HepG2 (cell line): Measurements from ENCODE around the gene MPI. TPM values are rescaled to one million over a fixed set of nuclear protein-coding genes. Genes with fewer than 3 reads are reported as not detected.

Experiments
- ATAC-seq: fragments of 200-7000 bp; cut with Tn5 transposase; 3 replicates; pipeline ENCODE4 v1.9.1; 2020; ENCODE audit warnings: mild to moderate bottlenecking, moderate library complexity
- BruUV-seq: library from RNA; stranded (reverse); fragments of 400-500 nt; replicated peaks from 2 replicates; lab custom pipeline; 2021; lab: Mats Ljungman, UMichigan
- CTCF ChIA-PET: fragments of 300-600 bp; formaldehyde crosslinking; extraction: SDS; loops from one replicate; lab custom pipeline; 2021; ENCODE audit warnings: low total read pairs, inconsistent platforms, low intra/inter-chr PET ratio; lab: Yijun Ruan, JAX
- POLR2A ChIA-PET: fragments of 350-600 bp; sonication (Branson Sonifier 250); formaldehyde crosslinking; loops from one replicate; lab custom pipeline; 2020; ENCODE audit warnings: antibody characterized with exemption, inconsistent platforms; lab: Yijun Ruan, JAX
- DNase-seq: peaks from one replicate; pipeline ENCODE4 v3.0.0-alpha.2; 2015; ENCODE audit warnings: low spot score
- FAIRE-seq: peaks from 3 replicates; lab custom pipeline; 2011; peaks lifted over from hg19 to GRCh38; lab: Jason Lieb, UNC
- H2AFZ ChIP-seq: one replicate; pipeline ENCODE4 v1.6.1; 2011; ENCODE audit warnings: low read length, inconsistent platforms
- H3K27ac ChIP-seq: fragments of 300-600 bp; 3 replicates; pipeline ENCODE4 v1.8.0; 2011; ENCODE audit warnings: mixed run types, mild to moderate bottlenecking, mixed read lengths, low read length, inconsistent platforms; ENCODE audit not compliant: insufficient read depth; ENCODE audit errors: extremely low read length
- H3K27me3 ChIP-seq, 2 experiments: fragments of 200-600 bp in 1 of 2; 2 replicates in 1 of 2; 3 replicates in 1 of 2; pipeline versions ENCODE4 v1.6.0 to v1.8.0; 2011; ENCODE audit warnings: low read length in 2 of 2, mild to moderate bottlenecking in 2 of 2, moderate library complexity in 2 of 2, inconsistent platforms in 1 of 2; ENCODE audit not compliant: insufficient read depth in 2 of 2, control insufficient read depth in 1 of 2
- H3K36me3 ChIP-seq, 2 experiments: fragments of 200-600 bp in 1 of 2; replicated peaks in 1 of 2; 2 replicates in 1 of 2; 3 replicates in 1 of 2; pipeline versions ENCODE4 v1.5.1 to v1.8.0; 2011; ENCODE audit warnings: low read length in 2 of 2, inconsistent platforms in 1 of 2; ENCODE audit not compliant: insufficient read depth in 2 of 2, control insufficient read depth in 1 of 2
- H3K4me1 ChIP-seq: 2 replicates; pipeline ENCODE4 v1.5.1; 2012; ENCODE audit warnings: low read length, inconsistent platforms; ENCODE audit not compliant: insufficient read depth
- H3K4me2 ChIP-seq: 2 replicates; pipeline ENCODE4 v1.6.0; 2011; ENCODE audit warnings: low read depth, low read length, inconsistent platforms
- H3K4me3 ChIP-seq, 3 experiments: fragments of 200-600 bp in 1 of 3; sonication (generic), shearing (Covaris generic) in 1 of 3; replicated peaks in 1 of 3; 2 replicates each; pipeline ENCODE4 v1.5.1; 2011 to 2016; ENCODE audit warnings: low read length in 3 of 3, inconsistent platforms in 2 of 3, low read depth in 2 of 3, mild to moderate bottlenecking in 2 of 3, control low read depth in 1 of 3, mixed read lengths in 1 of 3; ENCODE audit not compliant: insufficient read depth in 1 of 3
- H3K79me2 ChIP-seq: one replicate; pipeline ENCODE4 v1.6.1; 2011; ENCODE audit warnings: low read length, inconsistent platforms; ENCODE audit not compliant: insufficient read depth
- H3K9ac ChIP-seq: 2 replicates; pipeline ENCODE4 v1.6.0; 2011; ENCODE audit warnings: mild to moderate bottlenecking, low read depth, low read length, inconsistent platforms; ENCODE audit not compliant: insufficient read depth
- H3K9me3 ChIP-seq: 2 replicates; pipeline ENCODE4 v1.5.1; 2012; ENCODE audit warnings: mild to moderate bottlenecking, low read length
- H4K20me1 ChIP-seq: 2 replicates; pipeline ENCODE4 v1.6.0; 2011; ENCODE audit warnings: inconsistent platforms, mild to moderate bottlenecking, low read length, moderate library complexity; ENCODE audit not compliant: insufficient read depth
- EEA1 ChIP-seq: sonication (generic); formaldehyde crosslinking; IDR thresholded peaks from 2 replicates; pipeline ENCODE4 v1.5.1; 2020; ENCODE audit warnings: mild to moderate bottlenecking, missing genetic modification reagents, borderline replicate concordance
- ISL2 ChIP-seq: sonication (generic); formaldehyde crosslinking; IDR thresholded peaks from 2 replicates; pipeline ENCODE4 v1.5.0; 2020; ENCODE audit warnings: missing genetic modification reagents
- KLF16 ChIP-seq, 2 experiments: sonication (generic) in 1 of 2; formaldehyde crosslinking in 1 of 2; IDR thresholded peaks; 2 replicates each; pipeline versions ENCODE4 v1.6.1 to v1.8.0; 2016 to 2023; ENCODE audit warnings: missing genetic modification reagents in 2 of 2, missing compliant biosample characterization in 1 of 2
- MTA1 ChIP-seq: sonication (generic); formaldehyde crosslinking; IDR thresholded peaks from 2 replicates; pipeline ENCODE4 v1.4.0; 2020; ENCODE audit warnings: missing genetic modification reagents, mild to moderate bottlenecking, borderline replicate concordance
- ZNF160 ChIP-seq: sonication (generic); formaldehyde crosslinking; IDR thresholded peaks from 2 replicates; pipeline ENCODE4 v1.8.0; 2022; ENCODE audit warnings: mild to moderate bottlenecking, inconsistent platforms, missing genetic modification reagents
- ZNF33A ChIP-seq: sonication (generic); formaldehyde crosslinking; IDR thresholded peaks from 2 replicates; pipeline ENCODE4 v1.5.1; 2020; ENCODE audit warnings: missing genetic modification reagents, mild to moderate bottlenecking, moderate library complexity, borderline replicate concordance
- ZNF674 ChIP-seq: sonication (generic); formaldehyde crosslinking; IDR thresholded peaks from 2 replicates; pipeline ENCODE4 v1.5.0; 2020; ENCODE audit warnings: low read depth, mild to moderate bottlenecking, missing genetic modification reagents
- WGBS: methylation state at CpG from one replicate; pipeline ENCODE4 v1.1.6; 2017; ENCODE audit warnings: low lambda C conversion rate; 5-methylcytosine and 5-hydroxymethylcytosine counted together
- in situ Hi-C: cut with HindIII; loops from 2 replicates; pipeline ENCODE4 v1.10.0; 2017; ENCODE audit warnings: low pct_unique_long_range_greater_than_20kb; ENCODE audit not compliant: extremely low pct_ligation_motif_present
- intact Hi-C: fragments of 100-400 bp; cut with micrococcal nuclease; formaldehyde crosslinking; loops from one replicate; pipeline ENCODE4 v1.10.0; 2022; ENCODE audit not compliant: unreplicated experiment
- polyA plus RNA-seq, 8 experiments: library from polyadenylated mRNA; depleted of rRNA in 3 of 8; stranded (reverse) in 7 of 8; unstranded in 1 of 8; fragments of >200 nt; fragmentation: Illumina TruSeq in 4 of 8; extraction: Trizol in 4 of 8; gene quantifications; 2 replicates each; pipeline versions ENCODE4 v1.2.1 to v1.2.3, GENCODE V29; 2011 to 2016; ENCODE audit warnings: low read depth in 4 of 8, missing spikeins in 1 of 8, mixed read lengths in 1 of 8; ENCODE audit not compliant: insufficient read depth in 1 of 8
- total RNA-seq, 5 experiments: library from RNA; depleted of rRNA; stranded (reverse); fragments of >200 nt; fragmentation: Illumina TruSeq; extraction: Trizol; gene quantifications; 2 replicates each; pipeline ENCODE4 v1.2.3, GENCODE V29; 2016; ENCODE audit warnings: low read depth in 1 of 5
- TF ChIP-seq, protein P1 (sequence below): sonication (generic); formaldehyde crosslinking; IDR thresholded peaks from 2 replicates; pipeline ENCODE4 v1.4.0; 2020; ENCODE audit warnings: missing genetic modification reagents
- TF ChIP-seq, protein P2 (sequence below): IDR thresholded peaks from 2 replicates; pipeline ENCODE4 v1.6.1; 2016
- TF ChIP-seq, protein P3 (sequence below): sonication (generic); formaldehyde crosslinking; conservative IDR thresholded peaks from 2 replicates; pipeline ENCODE4 v1.8.1; 2023; ENCODE audit warnings: missing genetic modification reagents

The MPI gene
- total and polyA plus RNA-seq, 2 of the 13 experiments (the other 11 are each of a cell fraction or from before 2014, with no cell fraction given): 36.9 to 63.5 TPM

GRCh38 chr15:74850393-74850792 is 39.4 kb upstream of the MPI start:
- Histone ChIP-seq H3K4me2 (no peak overlapping the region), H3K9me3 (no peaks in the 10 kb centered on the region), H4K20me1 (no peaks in the 10 kb centered on the region), H3K79me2 (no peaks in the 10 kb centered on the region), H3K27ac (no peak overlapping the region), H3K4me3 (no peak overlapping the region), H3K9ac (0 out of 2 replicates have a peak overlapping the region, but pooled peaks have one; percentile 29), H3K27me3 (no peaks in the 10 kb centered on the region), H2AFZ (no peak overlapping the region), H3K4me1 (peaks cover 11% of the 10 kb centered on the region; the same call in 1 of the 2 replicates), H3K36me3 (peaks cover 26 to 73% of the 10 kb centered on the region in 2 experiments; a peak in 4 of 5 replicates)
- POLR2A ChIA-PET: no interaction called here
- no peak for DNase-seq
- 74% methylated on average over 4 of the region's 4 CpGs for whole genome bisulfite sequencing
- in situ Hi-C loops: no loop called here
- CTCF ChIA-PET: no interaction called here
- no peak for FAIRE-seq
- TF ChIP-seq ZNF674: no peak
- TF ChIP-seq ISL2 (CRISPR knock-in tag): no peak
- TF ChIP-seq ZNF160 (CRISPR knock-in tag): no peak
- no peak for TF ChIP-seq KLF16 (CRISPR knock-in tag; IDR thresholded peaks at IDR 0.05)
- TF ChIP-seq, protein P1, sequence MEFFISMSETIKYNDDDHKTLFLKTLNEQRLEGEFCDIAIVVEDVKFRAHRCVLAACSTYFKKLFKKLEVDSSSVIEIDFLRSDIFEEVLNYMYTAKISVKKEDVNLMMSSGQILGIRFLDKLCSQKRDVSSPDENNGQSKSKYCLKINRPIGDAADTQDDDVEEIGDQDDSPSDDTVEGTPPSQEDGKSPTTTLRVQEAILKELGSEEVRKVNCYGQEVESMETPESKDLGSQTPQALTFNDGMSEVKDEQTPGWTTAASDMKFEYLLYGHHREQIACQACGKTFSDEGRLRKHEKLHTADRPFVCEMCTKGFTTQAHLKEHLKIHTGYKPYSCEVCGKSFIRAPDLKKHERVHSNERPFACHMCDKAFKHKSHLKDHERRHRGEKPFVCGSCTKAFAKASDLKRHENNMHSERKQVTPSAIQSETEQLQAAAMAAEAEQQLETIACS (CRISPR knock-in tag): no peak
- no peak for TF ChIP-seq MTA1 (CRISPR knock-in tag)
- no TSS peak for BruUV-seq
- ATAC-seq: no peak
- intact Hi-C loops: no loop called here

DNA sequence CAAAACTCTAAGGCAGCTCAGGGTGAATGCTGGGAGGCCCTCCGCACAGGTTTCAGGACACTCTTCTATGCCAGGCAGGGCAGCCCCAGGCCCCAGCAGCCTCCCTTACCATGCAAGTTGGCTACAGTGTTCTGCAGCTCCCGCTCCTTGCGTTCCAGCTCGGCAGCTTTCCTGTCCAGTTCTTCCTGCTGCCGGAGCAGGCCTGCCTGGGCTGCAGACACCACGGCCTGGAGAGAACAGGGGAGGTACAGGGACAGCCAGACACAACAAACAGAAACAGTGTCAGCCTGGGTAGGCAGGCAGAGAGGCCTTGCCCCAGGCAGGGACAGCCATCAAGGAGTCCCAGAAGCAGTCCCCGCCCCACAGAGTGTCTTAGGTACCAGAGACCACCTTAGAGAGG is 37.9 kb upstream of the MPI start:
- peaks cover 15% of the 10 kb centered on the region for H3K4me1 ChIP-seq
- ChIA-PET CTCF (no interaction called here), POLR2A (no interaction called here)
- no peaks in the 10 kb centered on the region for H3K9me3 ChIP-seq
- H2AFZ ChIP-seq: no peak overlapping the region
- peaks cover 6% of the 10 kb centered on the region for H3K79me2 ChIP-seq
- no peak overlapping the region for H3K9ac ChIP-seq
- in situ Hi-C loops (no loop called here), intact Hi-C loops (no loop called here)
- H3K27ac ChIP-seq: no peak overlapping the region
- no peak for FAIRE-seq
- H3K4me3 ChIP-seq: no peak overlapping the region
- no peaks in the 10 kb centered on the region for H3K27me3 ChIP-seq
- no peaks in the 10 kb centered on the region for H4K20me1 ChIP-seq
- TF ChIP-seq ZNF33A (CRISPR knock-in tag) (no peak), MTA1 (CRISPR knock-in tag) (no peak), EEA1 (CRISPR knock-in tag) (no peak)
- TF ChIP-seq, protein P2, sequence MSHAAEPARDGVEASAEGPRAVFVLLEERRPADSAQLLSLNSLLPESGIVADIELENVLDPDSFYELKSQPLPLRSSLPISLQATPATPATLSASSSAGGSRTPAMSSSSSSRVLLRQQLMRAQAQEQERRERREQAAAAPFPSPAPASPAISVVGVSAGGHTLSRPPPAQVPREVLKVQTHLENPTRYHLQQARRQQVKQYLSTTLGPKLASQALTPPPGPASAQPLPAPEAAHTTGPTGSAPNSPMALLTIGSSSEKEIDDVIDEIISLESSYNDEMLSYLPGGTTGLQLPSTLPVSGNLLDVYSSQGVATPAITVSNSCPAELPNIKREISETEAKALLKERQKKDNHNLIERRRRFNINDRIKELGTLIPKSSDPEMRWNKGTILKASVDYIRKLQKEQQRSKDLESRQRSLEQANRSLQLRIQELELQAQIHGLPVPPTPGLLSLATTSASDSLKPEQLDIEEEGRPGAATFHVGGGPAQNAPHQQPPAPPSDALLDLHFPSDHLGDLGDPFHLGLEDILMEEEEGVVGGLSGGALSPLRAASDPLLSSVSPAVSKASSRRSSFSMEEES: no peak
- TF ChIP-seq, protein P3, sequence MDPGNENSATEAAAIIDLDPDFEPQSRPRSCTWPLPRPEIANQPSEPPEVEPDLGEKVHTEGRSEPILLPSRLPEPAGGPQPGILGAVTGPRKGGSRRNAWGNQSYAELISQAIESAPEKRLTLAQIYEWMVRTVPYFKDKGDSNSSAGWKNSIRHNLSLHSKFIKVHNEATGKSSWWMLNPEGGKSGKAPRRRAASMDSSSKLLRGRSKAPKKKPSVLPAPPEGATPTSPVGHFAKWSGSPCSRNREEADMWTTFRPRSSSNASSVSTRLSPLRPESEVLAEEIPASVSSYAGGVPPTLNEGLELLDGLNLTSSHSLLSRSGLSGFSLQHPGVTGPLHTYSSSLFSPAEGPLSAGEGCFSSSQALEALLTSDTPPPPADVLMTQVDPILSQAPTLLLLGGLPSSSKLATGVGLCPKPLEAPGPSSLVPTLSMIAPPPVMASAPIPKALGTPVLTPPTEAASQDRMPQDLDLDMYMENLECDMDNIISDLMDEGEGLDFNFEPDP (CRISPR knock-in tag): no peak
- H3K4me2 ChIP-seq: no peak overlapping the region
- 93% methylated on average over 6 of the region's 7 CpGs for WGBS
- BruUV-seq: no TSS peak
- peaks cover 26 to 70% of the 10 kb centered on the region in 2 experiments; a peak in 4 of 5 replicates for H3K36me3 ChIP-seq
- no peak for DNase-seq
- no peak for ATAC-seq
